Measurements from ENCODE around the gene CBLN4.

DNA sequence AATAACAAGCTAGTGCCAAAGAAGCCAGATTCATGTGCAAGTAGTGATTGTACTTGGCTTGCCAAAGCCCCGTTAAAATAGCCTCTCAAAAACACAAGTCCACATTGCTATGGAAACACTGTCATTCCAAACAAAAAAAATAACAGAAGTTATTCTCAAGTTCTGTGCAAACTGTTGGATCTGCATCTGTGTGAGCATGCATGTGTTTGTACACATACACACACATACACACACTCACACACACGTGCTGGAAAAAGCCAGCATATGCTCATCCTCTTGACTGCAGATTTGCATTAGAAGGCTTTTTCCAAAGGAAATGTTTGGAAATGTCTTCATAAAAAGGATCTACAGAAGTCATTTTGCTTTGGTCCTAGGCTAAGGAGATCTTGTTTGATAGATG lies 13.4 kb upstream of the CBLN4 start:
- TF ChIP-seq, protein P1, sequence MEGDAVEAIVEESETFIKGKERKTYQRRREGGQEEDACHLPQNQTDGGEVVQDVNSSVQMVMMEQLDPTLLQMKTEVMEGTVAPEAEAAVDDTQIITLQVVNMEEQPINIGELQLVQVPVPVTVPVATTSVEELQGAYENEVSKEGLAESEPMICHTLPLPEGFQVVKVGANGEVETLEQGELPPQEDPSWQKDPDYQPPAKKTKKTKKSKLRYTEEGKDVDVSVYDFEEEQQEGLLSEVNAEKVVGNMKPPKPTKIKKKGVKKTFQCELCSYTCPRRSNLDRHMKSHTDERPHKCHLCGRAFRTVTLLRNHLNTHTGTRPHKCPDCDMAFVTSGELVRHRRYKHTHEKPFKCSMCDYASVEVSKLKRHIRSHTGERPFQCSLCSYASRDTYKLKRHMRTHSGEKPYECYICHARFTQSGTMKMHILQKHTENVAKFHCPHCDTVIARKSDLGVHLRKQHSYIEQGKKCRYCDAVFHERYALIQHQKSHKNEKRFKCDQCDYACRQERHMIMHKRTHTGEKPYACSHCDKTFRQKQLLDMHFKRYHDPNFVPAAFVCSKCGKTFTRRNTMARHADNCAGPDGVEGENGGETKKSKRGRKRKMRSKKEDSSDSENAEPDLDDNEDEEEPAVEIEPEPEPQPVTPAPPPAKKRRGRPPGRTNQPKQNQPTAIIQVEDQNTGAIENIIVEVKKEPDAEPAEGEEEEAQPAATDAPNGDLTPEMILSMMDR (conservative IDR thresholded peaks at IDR 0.05; ENCODE audit: low read depth, low read length) = no peak
- no peak for TF ChIP-seq EZH2phosphoT487 (IDR thresholded peaks at IDR 0.05; ENCODE audit: borderline replicate concordance, low read length)
- no peak for TF ChIP-seq EZH2 (IDR thresholded peaks at IDR 0.05; ENCODE audit: low read length, unreplicated experiment)

All from PC-3 (cell line).